Measurements from ENCODE around the gene ARHGEF12.

The ARHGEF12 gene

DNA sequence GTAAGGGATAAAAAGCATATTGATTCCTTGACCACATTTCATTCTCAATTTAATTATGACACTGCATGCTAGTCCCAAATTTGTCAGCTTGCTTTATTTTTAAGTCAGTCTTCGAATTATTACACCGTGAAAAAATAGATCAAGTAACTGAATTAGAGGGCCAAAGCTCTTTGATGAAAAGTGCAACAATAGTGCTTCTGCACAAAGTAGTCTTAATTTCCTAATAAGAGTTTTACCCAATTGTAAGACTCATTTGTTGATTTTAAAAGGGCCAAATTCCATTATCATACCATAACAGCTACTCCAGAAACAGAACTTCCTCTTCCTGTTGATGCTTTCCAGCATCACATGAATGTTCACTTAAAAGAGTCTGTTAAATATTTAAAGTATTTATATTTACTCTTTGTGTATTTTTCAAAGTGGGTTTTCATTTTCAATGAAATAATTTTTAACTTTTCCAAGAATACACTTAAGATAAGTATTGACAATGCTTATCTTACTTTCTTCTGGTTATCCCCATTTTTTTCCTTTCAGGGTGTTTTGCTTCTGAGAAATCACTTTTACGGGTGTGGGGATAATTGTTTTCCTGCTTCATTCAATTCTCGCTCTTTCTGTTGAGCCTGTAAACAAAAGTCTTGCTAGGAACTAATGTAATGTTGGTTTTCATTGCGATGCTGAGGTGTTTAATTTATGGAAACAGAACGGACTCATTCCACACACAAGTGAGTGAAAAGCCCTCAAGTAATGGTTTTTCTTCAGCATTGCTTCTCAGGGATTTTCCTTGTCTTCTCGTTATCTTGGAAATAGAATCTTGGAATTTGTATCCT, 2.1 kb downstream of the ARHGEF12 start:
- in situ Hi-C loops (cut with MboI; ENCODE audit: low sequenced_read_pairs): no loop called here

DNA sequence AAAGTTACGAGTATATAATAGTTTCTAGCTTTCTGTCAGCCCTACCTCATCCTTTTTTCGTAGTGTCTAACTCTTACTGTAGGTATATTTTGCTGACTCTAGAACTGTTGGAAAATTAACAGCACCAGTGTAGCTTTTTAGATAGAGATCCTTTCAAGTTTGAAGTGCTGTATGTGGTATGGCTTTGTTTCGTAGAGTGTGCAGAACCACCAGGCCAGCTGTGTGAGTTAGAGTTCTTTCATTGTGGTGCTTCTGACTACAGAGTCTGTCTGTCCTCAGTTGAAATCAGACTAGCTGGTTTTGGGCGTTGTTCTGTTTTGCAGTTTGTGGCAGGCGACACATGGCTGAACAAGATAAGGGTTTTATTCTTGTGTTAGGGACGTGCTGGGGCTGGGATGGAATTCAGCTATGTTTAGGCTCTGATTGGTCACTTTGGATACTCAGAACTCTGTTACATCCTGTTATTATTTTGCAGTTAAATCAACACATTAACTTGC, 3.2 kb downstream of the ARHGEF12 start:
- in situ Hi-C loops (cut with MboI; ENCODE audit: low sequenced_read_pairs): no loop called here

DNA sequence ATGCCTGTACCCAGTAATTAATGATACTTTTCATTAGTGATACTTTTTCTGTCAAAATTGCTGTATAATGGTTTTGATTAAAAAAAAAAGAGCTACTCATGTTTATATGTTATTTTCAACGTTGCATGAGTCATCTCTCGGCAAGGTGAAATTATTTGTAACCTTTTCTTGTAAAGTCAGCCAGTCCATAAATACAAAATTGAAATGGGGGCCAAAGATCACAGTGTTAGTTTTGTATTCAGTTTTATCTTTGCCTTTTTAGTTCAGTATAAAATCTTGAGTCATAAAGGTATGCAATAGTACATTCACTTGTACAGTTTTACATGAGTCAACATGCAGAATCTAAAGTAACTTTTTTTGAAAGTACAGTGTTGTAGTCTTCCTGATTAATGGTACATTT, 4.3 kb downstream of the ARHGEF12 start:
- in situ Hi-C loops (cut with MboI; ENCODE audit: low sequenced_read_pairs): no loop called here

DNA sequence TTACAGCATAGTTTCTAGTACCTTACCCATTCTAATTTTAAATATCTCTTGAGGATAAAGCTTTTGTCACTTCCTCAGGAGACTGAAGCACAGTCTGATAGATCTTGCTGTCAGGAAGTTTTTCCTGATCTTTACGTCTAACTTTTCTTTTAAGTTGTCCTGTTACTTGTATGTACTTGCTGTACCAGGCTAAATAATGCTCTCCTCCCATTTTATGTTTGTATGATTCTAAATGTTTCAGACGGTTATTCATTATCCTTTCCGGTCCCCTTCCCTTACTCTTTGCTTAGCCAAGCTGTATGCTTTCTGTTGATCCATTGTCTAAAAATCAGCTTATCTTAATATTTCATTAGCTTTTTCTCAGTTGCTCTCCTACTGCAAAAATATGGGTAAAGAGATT, 6.0 kb downstream of the ARHGEF12 start:
- in situ Hi-C loops (cut with MboI; ENCODE audit: low sequenced_read_pairs): no loop called here

DNA sequence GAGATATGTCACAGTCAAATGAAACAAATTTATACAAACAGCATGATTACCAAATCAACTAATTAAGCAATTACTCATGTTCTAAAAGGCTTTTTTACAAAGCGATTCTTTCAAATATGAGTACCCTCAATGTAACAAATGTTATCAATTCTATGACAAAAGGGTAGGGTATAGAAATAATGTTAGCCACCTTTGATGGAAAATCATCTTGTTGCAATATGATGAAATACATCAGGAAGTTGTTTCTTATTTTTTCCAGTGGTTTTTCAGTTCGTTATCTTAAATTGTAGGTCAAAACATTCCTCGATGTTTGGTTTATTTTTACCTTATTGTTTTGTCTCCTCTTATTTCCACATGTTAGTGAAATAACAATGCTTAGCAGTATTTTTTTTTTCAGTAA, 6.5 kb downstream of the ARHGEF12 start:
- in situ Hi-C loops (cut with MboI; ENCODE audit: low sequenced_read_pairs): no loop called here

DNA sequence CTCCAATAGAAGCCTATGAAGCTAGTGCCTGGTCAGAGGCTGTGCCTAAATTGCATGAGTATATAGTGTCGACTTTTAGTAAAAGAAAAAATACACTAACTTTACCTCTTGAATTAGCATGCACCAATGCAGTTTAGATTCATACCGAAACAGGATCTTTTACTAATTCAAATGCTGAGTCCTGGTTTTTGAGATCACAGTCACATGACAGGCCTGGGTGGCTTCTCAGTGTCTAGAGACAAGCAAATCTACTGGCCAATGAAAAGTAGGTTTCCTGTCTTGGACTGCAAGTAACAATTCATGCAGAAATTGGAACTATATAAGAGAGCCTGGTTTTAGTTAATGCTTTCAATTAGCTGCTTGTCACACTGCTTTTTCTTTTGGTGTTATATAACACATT, 7.2 kb downstream of the ARHGEF12 start:
- in situ Hi-C loops (cut with MboI; ENCODE audit: low sequenced_read_pairs): no loop called here

DNA sequence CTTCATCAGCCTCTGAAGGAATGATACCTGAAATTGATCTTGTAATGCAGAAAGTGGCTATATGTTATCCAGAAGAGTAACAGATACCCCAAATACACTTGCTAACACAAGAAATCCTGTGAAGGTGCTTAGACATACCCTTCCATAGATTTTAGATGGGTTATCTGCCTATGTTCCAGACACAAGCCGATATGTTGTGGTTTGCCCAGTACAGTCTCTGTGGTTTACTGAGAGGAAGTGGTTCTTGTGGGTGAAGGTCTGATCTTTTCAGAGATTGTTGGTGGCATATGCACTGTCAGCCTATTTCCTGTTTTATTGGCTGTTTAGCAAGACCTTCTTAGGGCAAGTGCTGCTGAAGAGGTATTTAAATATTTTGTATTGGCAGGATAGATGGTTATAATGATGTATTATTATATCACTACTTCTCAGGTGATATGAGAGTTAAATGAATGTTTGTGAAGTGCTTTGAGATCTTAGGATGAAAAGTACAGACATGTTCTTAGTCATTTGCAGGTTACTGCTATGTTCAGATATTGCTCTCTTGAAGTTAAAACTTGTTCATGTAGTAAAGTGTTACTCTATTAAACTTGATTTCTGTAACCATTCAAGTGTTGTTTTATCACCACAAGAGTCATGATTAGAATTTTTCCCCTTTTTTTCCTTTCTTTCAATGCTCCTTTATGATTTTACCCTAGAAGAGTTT, 8.2 kb downstream of the ARHGEF12 start:
- in situ Hi-C loops (cut with MboI; ENCODE audit: low sequenced_read_pairs): no loop called here

DNA sequence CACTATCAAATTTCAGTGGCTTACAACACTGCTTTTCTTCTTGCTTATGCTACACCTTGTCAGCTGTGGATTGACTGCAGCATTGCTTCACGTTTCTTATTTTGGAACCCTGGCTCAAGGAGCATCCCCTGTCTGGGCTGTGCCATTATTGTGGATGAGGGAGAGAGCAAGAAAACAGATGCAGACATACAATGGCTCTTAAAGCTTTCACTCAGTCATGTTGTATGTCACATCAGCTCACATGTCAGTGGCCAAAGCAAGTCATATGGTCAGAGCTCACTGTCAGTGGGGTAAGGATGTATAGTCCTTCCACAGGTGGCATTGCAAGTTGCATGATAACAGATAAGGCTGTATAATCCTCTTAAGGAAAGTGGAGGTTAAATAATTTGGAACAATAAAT, 10.0 kb downstream of the ARHGEF12 start:
- in situ Hi-C loops (cut with MboI; ENCODE audit: low sequenced_read_pairs): no loop called here

DNA sequence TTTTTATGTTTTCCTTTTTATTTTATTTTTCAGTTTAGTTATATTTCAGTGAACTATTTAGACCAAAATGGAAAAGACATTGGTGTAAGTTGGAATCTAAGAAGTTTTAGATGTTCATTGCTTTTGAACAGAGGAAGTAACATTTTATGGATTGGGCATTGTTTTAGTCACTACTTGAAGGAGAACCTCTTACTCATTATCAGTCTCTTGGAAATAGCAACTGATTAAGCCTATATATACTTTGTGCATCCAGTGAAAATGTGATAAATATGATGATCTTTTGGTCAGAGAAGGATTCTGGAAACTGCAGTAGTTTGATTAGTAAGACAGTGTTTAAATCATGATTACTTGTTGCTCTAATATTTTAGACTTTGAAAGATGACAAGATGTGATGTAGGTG, 14.4 kb downstream of the ARHGEF12 start:
- in situ Hi-C loops (cut with MboI; ENCODE audit: low sequenced_read_pairs): no loop called here

DNA sequence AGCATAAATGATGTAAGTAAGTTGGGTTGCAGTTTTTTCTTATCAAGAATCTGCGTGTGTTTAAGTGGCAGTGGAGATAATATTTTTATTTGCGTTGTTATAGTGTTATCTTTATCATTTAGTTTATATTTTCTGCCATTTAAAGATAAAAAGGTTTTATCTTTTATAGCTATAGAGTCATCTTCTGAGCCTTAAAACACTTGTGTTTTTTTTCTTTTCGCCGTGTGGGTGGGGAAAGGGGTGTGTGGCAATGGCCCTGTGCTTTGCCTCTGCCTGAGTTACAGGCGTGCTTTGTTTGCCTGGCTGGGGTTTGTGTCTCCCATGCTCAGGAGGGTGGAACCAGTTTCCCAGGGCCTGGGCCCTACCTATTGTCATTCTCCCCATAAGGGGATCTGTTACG, 16.2 kb downstream of the ARHGEF12 start:
- in situ Hi-C loops (cut with MboI; ENCODE audit: low sequenced_read_pairs): no loop called here

DNA sequence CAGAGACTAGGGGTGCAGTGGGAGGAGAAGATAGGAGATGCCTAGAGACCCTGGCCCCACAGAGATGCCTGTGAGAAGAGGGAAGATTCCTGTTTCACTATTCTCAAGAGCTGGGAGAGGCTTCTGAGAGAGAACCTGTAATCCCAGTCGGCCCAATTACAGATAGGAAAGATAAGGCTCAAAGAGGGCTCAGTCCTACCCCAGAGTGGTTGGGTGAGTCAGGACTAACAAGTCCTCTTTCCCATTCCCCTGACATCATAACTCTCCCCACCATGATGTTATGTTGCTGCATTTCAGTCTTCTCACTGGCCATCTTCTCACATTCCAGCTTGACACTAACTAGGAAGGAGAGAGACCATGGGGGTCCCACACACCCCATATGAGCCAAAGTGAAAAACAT, 17.9 kb downstream of the ARHGEF12 start:
- in situ Hi-C loops (cut with MboI; ENCODE audit: low sequenced_read_pairs): no loop called here

DNA sequence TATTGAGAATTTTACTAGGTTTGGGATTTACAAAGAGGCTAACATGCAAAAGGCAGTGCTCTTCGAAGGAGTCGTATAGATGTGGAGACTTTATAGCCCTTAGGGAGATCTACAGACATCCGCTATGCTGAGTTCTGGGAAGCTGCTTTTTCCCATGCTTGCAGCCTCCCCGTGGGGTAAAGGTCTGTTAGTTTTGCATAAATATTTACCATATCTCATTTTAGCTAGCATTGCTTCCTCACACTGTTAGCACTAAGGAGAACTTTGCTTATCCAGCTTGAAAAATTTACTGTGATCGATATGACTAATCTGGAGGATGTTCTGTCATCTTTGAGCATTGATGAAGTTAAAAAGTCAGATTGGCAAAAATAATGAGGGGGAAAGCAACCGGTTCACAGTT, 18.6 kb downstream of the ARHGEF12 start:
- in situ Hi-C loops (cut with MboI; ENCODE audit: low sequenced_read_pairs): no loop called here

DNA sequence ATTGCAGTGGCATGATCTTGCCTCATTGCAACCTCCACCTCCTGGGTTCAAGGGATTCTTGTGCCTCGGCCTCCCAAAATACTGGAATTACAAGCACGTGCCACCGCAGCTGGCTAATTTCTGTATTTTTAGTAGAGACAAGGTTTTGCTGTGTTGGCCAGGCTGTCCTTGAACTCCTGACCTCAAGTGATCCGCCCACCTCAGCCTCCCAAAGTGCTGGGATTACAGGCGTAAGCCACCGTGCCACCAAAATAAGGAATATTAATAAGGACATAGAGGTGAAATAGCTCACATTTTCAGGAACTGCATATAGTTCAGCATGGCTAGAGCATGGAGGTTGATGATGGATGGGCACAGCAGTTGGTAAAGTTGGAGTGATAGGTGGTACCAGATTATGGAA, 21.4 kb downstream of the ARHGEF12 start:
- in situ Hi-C loops (cut with MboI; ENCODE audit: low sequenced_read_pairs): no loop called here

DNA sequence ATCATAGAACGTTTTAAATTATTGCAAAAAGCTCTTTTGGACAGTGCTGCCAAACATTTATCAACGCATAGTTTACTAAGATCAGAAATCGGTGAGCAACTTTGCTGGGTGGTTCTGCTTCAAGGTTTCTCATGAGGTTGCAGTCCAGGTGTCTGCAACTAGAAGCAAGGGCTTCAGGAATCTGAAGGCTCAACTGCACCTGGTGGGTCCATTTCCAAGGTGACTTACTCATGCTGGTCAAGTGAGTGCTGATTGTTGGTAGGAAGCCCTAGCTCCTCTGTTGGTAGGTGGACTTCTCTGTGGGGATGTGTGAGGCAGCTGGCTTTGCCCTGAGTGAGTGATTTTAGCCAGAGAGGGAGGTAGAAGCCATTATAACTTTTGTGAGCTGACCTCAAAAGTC, 22.5 kb downstream of the ARHGEF12 start:
- in situ Hi-C loops (cut with MboI; ENCODE audit: low sequenced_read_pairs): no loop called here

DNA sequence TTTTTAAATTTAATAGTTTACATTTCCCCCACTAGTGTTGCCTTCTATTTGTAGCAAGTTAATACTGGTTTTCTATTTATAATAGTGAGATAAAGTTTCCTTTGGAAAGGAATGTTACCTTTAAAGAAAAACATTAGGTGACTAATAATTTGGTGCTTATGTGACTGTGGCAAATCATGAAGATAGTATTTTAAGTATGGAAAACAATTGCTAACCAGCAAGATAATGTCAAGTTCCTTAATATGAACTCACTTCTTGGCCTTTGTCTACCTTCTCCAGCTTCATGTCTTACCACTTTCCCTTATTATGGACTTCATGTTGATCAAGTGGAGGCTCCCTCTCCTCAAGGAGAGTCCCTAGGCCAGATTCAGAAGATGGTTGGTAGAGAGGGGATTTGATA, 27.2 kb downstream of the ARHGEF12 start:
- in situ Hi-C loops (cut with MboI; ENCODE audit: low sequenced_read_pairs): no loop called here

DNA sequence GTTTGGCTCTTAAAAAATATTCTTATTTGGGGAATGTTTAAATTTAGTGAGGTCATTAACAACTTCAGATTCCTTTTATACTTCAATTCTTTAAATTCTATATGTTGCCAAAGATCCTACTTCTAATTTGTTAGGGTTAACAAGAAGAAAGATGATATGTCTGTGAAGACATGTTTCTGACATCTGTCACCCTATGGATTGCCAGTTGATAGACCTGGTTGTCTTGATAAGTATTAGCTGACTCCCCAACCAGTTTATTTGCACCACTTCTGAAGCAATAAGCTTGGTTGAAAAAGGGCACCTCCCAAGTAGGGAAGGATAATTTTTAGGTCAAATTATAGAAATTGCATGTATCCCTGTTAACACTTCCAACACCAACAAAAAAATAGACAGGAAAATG, 29.3 kb downstream of the ARHGEF12 start:
- in situ Hi-C loops (cut with MboI; ENCODE audit: low sequenced_read_pairs): no loop called here

DNA sequence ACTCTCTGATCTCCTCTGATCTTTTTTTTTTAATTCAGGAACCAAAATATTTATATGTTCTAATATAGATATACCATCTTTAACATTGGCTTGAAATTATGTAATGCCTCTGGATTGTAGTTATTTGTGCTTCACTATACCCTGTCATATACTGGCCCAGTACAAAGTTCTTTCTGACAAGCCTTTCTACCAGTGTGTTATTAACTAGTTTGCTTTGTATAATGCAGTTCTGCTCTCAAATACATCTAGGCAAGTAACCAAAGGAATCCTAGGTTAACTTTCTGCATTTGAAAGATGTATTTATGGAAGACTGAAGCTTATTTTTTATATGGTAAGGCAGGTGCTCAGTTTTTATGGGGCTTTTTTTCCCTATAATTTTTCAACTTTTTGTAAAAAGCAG, 36.1 kb downstream of the ARHGEF12 start:
- in situ Hi-C loops (cut with MboI; ENCODE audit: low sequenced_read_pairs): no loop called here

DNA sequence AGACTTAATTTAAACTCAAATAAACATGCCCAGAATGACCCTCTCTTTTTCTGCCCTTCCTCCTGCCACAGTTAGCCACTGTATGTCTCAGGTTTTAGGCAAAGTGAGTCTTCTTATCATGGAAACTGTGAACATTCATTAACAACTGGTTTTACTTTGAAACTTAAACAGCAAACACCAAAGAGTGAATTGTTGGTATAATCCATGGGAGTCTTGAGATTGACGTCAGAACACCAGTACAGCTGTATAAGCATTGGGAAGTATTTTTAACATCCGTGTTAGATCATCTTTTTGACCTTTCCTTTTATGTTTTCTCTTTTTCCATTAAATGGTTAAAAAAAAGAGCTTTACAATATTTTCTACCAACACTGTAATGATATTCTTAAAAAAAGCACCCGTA, 38.9 kb downstream of the ARHGEF12 start:
- in situ Hi-C loops (cut with MboI; ENCODE audit: low sequenced_read_pairs): no loop called here

DNA sequence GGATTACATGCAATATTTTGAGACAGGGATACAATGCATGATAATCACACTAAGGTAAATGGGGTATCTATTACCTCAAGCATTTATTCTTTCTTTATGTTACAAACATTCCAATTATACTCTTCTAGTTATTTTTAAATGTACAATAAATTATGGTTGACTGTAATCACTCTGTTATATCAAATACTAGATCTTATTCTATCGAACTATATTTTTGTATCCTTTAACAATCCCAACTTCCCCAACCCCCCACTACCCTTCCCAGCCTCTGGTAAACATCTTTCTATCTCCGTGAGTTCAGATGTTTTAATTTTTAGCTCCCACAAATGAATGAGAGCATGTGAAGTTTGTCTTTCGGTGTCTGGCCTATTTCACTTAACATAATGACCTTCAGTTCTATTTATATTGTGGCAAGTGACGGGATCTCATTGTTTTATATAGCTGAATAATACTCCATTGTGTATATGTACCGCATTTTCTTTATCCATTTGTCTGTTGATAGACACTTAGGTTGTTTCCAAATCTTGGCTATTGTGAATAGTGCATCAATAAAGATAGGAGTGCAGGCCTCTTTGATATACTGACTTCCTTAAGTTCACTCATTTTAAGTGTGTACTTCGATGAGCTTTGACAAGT, 40.5 kb downstream of the ARHGEF12 start:
- in situ Hi-C loops (cut with MboI; ENCODE audit: low sequenced_read_pairs): no loop called here

DNA sequence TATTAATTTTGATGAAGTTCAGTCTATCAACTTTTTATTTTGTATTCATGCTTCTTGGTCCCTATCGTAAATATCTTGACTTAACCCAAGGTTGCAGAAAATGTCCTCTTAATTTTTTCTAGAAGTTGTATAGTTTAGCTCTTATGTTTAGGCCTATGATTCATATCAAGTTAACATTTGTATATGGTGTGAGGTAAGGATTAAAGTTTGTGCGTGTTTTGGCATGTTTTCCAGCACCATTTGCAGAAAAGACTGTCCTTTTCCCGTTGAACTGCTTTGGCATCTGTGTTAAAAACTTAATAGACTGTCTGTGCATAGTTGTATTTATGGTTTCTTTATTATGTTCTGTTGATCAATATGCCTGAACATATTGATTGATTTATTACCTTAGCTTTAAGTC, 42.3 kb downstream of the ARHGEF12 start:
- in situ Hi-C loops (cut with MboI; ENCODE audit: low sequenced_read_pairs): no loop called here

DNA sequence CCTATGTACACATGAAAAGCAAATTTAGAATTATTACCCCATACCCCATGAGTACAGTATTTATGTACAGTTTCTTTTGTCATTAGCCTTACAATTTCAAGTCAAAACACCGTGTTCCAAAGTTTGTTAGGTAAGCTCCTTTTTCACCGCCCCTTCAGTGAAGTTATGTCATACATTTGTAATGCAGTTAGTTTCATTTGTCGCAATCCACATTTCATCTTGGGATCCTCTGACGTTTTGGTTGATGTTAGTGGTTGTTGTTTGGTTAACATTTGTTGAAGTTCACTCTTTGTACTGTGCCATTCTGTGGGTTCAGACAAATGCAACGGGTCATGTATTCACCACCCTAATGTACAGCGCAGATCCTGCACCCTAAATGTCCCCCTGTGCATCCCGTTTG, 45.2 kb downstream of the ARHGEF12 start:
- in situ Hi-C loops (cut with MboI; ENCODE audit: low sequenced_read_pairs): no loop called here

All from HL-60/S4 (cell line).